WERI-Rb-1 (cell line): ENCODE measurements around the gene SLC48A1.
"Not testable (repeated sequence)": the region's sequence is repeated elsewhere in the genome, so short reads cannot be mapped to it uniquely, and the experiment has no call there.

Experiments used
- DNase-seq: peaks from one replicate; pipeline ENCODE4 v3.0.0-alpha.2; 2020
- H3K27ac ChIP-seq: fragments of 250-450 bp; sonication (Bioruptor Pico); 2 replicates; pipeline ENCODE4 v1.5.1; 2020; ENCODE audit warnings: mild to moderate bottlenecking, moderate library complexity
- H3K27me3 ChIP-seq: fragments of 250-450 bp; sonication (Bioruptor Pico); 2 replicates; pipeline ENCODE4 v1.5.1; 2021; ENCODE audit warnings: mild to moderate bottlenecking, low read depth, moderate library complexity; ENCODE audit not compliant: insufficient read depth, severe bottlenecking
- H3K36me3 ChIP-seq: fragments of 250-450 bp; sonication (Bioruptor Pico); 2 replicates; pipeline ENCODE4 v1.5.1; 2020; ENCODE audit warnings: mild to moderate bottlenecking, moderate library complexity
- H3K4me3 ChIP-seq: 2 replicates; pipeline ENCODE4 v1.5.1; 2011; ENCODE audit warnings: low read depth, mild to moderate bottlenecking, control low read depth, low read length
- H3K9me3 ChIP-seq: fragments of 250-450 bp; sonication (Bioruptor Pico); 2 replicates; pipeline ENCODE4 v1.5.1; 2021; ENCODE audit warnings: mild to moderate bottlenecking, moderate library complexity; ENCODE audit not compliant: severe bottlenecking
- TF ChIP-seq, protein P1 (sequence below): IDR thresholded peaks from 2 replicates; pipeline ENCODE4 v1.5.1; 2011; ENCODE audit warnings: low read depth, mild to moderate bottlenecking, control low read depth, inconsistent platforms, low read length

Gene SLC48A1

DNA sequence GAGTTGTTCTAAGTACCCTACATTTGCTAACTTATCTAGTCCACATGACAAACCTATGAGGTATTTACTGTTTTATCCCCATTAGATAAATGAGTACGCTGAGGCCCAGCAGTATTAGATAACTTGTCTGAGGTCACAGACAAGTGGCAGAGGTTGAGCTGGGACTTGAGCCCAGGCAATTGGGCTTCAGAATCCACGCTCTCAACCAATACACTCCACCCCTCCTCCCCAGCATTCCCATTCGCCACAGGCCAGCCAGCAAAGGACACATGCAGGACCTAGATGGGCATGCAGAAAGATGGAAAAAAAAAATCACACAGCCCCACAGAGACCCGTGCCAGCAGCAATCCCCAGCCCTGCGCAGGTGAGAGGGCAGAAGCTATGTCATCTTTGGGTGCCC lies 34.3 kb downstream of the SLC48A1 start:
- Histone ChIP-seq H3K27me3 (no peaks in the 10 kb centered on the region), H3K36me3 (no peaks in the 10 kb centered on the region), H3K4me3 (no peak overlapping the region), H3K9me3 (no peaks in the 10 kb centered on the region), H3K27ac (no peak overlapping the region)
- TF ChIP-seq, protein P1, sequence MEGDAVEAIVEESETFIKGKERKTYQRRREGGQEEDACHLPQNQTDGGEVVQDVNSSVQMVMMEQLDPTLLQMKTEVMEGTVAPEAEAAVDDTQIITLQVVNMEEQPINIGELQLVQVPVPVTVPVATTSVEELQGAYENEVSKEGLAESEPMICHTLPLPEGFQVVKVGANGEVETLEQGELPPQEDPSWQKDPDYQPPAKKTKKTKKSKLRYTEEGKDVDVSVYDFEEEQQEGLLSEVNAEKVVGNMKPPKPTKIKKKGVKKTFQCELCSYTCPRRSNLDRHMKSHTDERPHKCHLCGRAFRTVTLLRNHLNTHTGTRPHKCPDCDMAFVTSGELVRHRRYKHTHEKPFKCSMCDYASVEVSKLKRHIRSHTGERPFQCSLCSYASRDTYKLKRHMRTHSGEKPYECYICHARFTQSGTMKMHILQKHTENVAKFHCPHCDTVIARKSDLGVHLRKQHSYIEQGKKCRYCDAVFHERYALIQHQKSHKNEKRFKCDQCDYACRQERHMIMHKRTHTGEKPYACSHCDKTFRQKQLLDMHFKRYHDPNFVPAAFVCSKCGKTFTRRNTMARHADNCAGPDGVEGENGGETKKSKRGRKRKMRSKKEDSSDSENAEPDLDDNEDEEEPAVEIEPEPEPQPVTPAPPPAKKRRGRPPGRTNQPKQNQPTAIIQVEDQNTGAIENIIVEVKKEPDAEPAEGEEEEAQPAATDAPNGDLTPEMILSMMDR, result no peak
- no peak for DNase-seq

DNA sequence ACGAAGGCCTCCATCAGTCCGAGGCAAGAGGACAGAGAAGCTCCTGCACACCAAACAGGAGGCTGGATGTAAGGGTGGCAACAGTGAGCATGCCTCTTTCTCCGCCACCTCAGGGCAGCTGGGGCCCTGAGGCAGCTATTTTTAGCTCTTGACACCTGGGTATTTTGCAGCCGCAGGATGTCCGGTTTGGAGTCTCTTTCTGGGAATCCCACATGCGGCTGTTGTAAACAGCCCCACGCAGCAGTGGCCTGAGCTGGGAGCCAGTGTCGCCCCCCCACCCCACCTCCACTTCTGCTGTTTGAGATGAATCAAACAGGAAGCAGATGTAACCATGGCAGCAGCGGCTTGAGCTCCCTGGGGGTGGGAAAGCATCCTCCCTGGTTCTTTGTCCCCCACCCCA lies 35.0 kb downstream of the SLC48A1 start:
- TF ChIP-seq, protein P1, result no peak
- H3K4me3 ChIP-seq, result no peak overlapping the region
- no peak for DNase-seq
- H3K36me3 ChIP-seq, result no peaks in the 10 kb centered on the region
- no peaks in the 10 kb centered on the region for H3K9me3 ChIP-seq
- H3K27me3 ChIP-seq, result no peaks in the 10 kb centered on the region
- H3K27ac ChIP-seq, result no peak overlapping the region

DNA sequence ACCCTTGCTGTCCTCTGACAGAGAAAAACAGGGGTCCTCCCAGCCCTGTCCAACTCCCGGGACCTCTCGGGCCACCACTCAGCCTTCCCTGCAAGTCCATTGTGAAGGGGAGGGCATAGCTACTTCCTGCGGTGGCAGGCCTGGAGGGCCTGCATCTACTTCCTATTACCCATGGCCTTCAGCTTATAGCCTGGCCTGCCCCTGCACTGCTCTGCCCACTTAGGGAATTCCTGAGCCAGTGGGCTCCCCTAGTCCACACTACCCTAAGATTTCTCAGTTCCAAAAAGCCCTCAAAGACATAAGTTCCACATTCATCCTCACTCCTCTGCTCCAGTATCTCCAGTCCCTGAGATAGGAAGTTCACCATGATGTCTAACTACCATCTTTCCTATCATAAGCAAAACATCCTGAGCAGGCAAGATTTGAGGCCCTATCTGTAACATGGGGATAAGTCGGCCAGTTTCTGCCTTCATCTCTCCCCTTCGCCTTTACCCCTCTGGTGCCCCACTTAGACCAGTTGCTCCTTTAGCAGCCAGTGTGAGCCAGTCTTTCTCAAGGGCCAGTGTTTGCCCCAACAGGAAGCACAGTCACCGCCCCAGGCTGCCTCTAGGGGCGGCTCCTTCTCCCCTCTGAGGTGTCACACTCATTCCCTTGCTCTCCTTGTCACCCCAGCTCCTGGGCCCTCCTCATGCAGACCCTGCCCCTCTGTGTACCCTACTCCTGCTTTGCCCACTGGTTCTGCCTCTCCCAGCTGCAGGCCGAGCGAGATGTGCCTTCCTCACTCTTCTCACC lies 35.7 kb downstream of the SLC48A1 start:
- Histone ChIP-seq H3K9me3 (no peaks in the 10 kb centered on the region), H3K27me3 (no peaks in the 10 kb centered on the region), H3K27ac (no peak overlapping the region), H3K4me3 (no peak overlapping the region), H3K36me3 (no peaks in the 10 kb centered on the region)
- no peak for DNase-seq
- TF ChIP-seq, protein P1, result peak; percentile 31; the same call in 1 of the 2 replicates

DNA sequence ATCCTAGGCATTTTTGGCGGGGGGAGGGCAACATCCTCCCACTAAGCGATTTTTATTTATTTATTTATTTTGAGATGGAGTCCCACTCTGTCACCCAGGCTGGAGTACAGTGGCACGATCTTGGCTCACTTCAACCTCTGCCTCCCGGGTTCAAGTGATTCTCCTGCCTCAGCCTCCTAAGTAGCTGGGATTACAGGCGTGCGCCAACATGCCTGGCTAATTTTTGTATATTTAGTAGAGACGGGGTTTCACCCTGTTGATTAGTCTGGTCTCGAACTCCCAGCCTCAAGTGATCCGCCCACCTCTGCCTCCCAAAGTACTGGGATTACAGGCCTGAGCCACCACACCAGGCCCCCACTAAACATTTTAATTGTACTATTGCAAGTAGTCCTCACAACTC lies 36.5 kb downstream of the SLC48A1 start:
- not testable (repeated sequence) for H3K4me3 ChIP-seq, DNase-seq, H3K36me3 ChIP-seq, H3K9me3 ChIP-seq, H3K27me3 ChIP-seq, H3K27ac ChIP-seq

DNA sequence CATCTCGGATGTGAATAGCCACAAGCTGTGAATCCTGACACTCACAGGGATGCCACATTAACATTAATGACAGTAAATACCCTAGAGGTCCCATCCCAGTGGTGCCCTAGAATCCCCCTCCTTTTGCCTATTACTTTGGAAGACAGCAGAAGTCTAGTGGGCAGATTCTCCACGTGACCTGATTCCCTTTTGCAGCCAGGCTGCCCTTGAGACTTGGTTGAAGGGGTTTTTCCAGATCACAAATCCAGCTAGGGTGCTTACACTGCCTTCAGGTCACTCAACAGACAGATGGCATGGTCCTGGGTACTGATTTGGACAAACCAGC lies 38.0 kb downstream of the SLC48A1 start:
- Histone ChIP-seq H3K4me3 (no peak overlapping the region), H3K9me3 (no peaks in the 10 kb centered on the region), H3K27ac (no peak overlapping the region), H3K27me3 (no peaks in the 10 kb centered on the region), H3K36me3 (no peaks in the 10 kb centered on the region)
- no peak for DNase-seq
- TF ChIP-seq, protein P1, result no peak

DNA sequence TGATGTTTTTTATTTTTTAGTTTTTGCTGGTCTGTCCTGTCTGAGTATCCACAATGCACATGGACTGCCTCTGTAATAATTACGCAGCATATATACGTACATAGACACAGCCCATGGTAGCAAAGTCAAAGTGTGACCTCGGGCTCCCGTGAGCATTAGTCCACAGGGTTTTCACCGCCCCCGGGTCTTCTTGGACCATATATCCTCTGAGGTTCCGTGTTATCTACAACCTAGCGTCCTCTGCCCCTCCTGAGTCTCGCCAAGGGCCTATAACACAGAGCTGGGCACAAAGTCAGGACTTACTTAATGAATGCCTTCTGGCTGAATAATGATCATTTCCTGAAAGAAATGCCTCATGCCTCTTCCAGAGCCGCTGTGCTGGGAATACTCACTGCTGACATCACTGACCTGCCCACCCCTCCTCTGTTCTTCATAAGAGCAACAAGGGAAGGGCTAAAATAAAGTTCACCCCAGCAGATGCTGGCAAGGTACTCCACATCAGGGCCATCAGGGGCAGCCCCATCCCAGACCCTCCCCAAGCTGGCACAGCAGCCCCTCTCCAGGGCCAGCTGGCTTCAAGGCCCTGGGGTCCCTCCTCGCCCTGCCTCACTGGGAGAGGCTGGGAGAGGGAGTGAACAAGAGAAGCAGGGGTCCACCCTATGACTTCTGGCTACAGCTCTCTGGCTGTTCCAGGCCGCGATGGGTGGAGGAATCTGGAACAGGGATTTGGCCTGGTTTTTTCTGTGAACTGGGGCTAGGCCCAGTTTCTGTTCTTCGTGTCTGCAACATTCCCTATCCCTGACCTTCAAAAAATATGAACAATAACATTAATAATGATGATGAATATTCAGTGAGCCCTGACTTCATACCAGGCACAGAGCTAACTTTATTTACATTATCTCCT lies 38.8 kb downstream of the SLC48A1 start:
- Histone ChIP-seq H3K9me3 (no peaks in the 10 kb centered on the region), H3K27me3 (no peaks in the 10 kb centered on the region), H3K27ac (no peak overlapping the region), H3K36me3 (no peaks in the 10 kb centered on the region), H3K4me3 (no peak overlapping the region)
- TF ChIP-seq, protein P1, result no peak
- DNase-seq, result no peak
